ENCODE data around the gene DVL2.

The DVL2 gene

DNA sequence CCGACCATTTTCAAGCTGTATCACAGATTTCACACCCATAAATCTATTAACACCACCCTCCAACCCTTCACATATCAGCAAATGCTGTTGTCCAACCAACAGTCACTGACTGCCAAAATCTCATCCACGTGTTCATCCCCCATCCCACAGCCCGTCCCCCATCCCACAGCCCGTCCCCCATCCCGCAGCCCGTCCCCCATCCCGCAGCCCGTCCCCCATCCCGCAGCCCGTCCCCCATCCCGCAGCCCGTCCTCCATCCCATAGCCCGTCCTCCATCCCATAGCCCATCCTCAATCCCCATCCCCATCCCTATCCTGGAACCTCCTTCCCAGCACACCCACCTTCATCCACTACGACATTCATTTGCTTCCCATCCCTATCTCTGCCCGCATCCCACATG, 28.8 kb downstream of the DVL2 start:
- no peak for FAIRE-seq
- TF ChIP-seq PAX5 (IDR thresholded peaks at IDR 0.05; ENCODE audit: insufficient read depth, low read length, severe bottlenecking) (no peak), TAF1 (IDR thresholded peaks at IDR 0.05; ENCODE audit: low read depth, low read length) (no peak), POLR2AphosphoS5 (IDR thresholded peaks at IDR 0.05; ENCODE audit: low read depth, low read length) (no peak), SPI1 (IDR thresholded peaks at IDR 0.05; ENCODE audit: low read depth, low read length) (no peak), POLR2A (IDR thresholded peaks at IDR 0.05; ENCODE audit: low read depth, low read length) (no peak), POU2F2 (IDR thresholded peaks at IDR 0.05; ENCODE audit: low read depth, low read length) (no peak)
- no peak for DNase-seq (ENCODE audit: insufficient read length, low spot score)

DNA sequence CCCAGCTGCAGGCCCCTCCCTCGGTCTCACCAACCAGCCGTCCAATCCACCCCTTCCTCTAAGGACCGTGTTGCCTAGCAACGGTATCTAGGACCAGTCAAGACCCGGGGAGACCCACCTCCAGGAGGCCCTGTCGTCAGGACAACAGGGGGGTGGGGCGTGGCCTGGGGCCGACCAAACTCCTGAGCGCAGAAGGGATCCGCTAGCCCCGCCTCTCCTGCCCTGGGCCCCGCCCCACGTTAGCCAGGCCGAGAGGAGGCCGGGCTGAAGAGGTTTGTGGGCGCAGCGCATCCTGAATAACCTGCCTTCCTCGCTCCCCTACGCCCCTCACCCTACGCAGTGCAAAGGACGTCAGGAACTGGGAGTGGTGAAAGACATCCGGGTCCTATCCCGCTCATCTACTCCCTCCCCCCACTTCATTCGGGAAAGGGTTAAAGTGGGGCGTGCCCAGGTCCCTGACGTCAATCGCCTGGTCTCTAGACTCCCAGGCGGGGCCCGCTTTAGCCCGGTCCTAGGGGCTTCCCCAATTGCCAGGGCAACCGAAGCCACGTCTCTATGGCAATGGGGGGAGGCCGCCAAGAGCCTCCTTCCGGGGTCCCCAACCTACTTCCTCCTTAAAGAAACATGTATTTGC, 29.4 kb downstream of the DVL2 start:
- TF ChIP-seq POLR2AphosphoS5 (IDR thresholded peaks at IDR 0.05; ENCODE audit: low read depth, low read length) (peak; percentile 13; the same call in 1 of the 2 replicates), POU2F2 (IDR thresholded peaks at IDR 0.05; ENCODE audit: low read depth, low read length) (no peak), TAF1 (IDR thresholded peaks at IDR 0.05; ENCODE audit: low read depth, low read length) (no peak), SPI1 (IDR thresholded peaks at IDR 0.05; ENCODE audit: low read depth, low read length) (peak; percentile 32; the same call in 1 of the 2 replicates), PAX5 (IDR thresholded peaks at IDR 0.05; ENCODE audit: insufficient read depth, low read length, severe bottlenecking) (no peak)
- FAIRE-seq (peak; percentile 95), DNase-seq (ENCODE audit: insufficient read length, low spot score) (peak; percentile 99)

DNA sequence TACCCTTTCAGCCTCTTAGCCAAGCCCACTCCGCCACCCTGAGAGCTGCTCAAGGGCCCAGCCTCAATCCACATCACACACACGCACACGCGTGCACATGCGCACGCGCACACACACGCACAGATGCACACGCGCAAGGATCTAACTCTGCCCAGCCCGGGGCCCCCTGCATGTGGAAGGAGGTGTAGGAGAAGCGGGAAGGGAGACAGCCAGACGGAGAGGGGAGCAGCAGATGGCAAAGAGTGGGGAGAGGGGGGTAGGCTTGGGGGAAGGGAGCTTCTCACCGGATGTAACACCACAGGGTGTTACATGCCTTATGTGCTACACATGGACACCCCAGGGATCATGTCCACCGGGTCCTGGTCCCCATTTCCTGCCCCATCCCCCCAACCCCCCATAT, 30.0 kb downstream of the DVL2 start:
- FAIRE-seq (no peak), DNase-seq (ENCODE audit: insufficient read length, low spot score) (no peak)
- no peak for TF ChIP-seq PAX5 (IDR thresholded peaks at IDR 0.05; ENCODE audit: insufficient read depth, low read length, severe bottlenecking)

DNA sequence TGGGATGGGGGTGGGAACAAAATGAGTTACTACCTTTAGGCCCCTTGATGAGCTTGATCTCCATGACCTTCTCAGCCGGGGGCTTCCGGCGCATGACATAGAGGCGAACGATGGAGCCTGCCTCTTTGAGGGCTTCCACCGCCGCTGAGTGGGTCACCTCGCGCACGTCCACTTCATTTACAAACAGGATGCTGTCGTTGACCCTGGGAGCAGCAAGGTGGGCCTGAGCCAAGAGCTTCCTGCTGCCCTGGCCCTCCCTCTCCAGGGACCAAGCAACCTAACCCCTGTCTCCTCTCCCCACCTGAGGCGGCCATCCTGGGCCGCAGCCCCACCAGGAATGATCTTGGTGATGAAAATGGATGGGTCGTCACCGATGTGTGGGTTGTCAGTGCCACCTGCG, 30.9 kb downstream of the DVL2 start:
- no peak for TF ChIP-seq POLR2A (IDR thresholded peaks at IDR 0.05; ENCODE audit: low read depth, low read length)
- TF ChIP-seq POU2F2 (IDR thresholded peaks at IDR 0.05; ENCODE audit: low read depth, low read length): no peak
- no peak for TF ChIP-seq TAF1 (IDR thresholded peaks at IDR 0.05; ENCODE audit: low read depth, low read length)
- TF ChIP-seq POLR2AphosphoS5 (IDR thresholded peaks at IDR 0.05; ENCODE audit: low read depth, low read length): no peak
- no peak for TF ChIP-seq PAX5 (IDR thresholded peaks at IDR 0.05; ENCODE audit: insufficient read depth, low read length, severe bottlenecking)
- no peak for TF ChIP-seq SPI1 (IDR thresholded peaks at IDR 0.05; ENCODE audit: low read depth, low read length)
- no peak for FAIRE-seq
- DNase-seq (ENCODE audit: insufficient read length, low spot score): no peak

DNA sequence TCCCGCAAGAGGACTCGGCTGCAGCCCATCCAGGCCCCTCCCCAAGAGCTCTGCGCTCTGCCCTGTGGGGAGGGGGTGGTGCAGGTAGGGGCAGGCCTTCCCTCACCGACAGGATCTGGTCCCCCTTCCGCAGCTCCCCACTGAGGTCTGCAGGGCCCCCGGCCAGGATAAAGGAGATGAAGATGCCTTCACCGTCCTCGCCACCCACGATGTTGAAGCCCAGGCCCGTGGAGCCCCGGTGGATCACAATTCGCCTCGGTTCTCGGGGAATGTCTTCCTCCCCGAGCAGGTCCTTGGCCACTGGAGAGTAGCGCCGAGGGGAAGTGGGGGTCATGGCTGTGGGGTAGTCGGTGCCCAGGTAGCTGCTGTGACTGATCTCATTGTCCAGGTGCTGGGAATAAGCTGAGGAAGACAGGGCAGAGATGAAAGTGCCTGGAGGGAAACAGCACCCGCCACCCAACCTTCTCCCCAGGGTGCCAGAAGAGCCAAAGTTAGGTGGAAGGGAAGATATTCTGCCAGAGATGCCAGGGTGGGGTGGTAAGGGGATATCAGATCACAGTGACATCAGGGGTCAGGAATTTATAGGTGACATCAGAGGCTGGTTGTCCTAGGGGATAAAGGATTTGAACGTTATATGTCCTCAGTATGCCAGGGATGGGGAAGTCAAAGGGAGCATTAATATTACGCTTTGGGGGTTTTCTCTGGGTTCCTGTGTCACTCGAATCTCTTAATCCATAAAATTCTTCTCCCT, 37.5 kb downstream of the DVL2 start:
- FAIRE-seq (no peak), DNase-seq (ENCODE audit: insufficient read length, low spot score) (no peak)
- TF ChIP-seq TAF1 (IDR thresholded peaks at IDR 0.05; ENCODE audit: low read depth, low read length) (no peak), POLR2A (IDR thresholded peaks at IDR 0.05; ENCODE audit: low read depth, low read length) (no peak), PAX5 (IDR thresholded peaks at IDR 0.05; ENCODE audit: insufficient read depth, low read length, severe bottlenecking) (no peak), POLR2AphosphoS5 (IDR thresholded peaks at IDR 0.05; ENCODE audit: low read depth, low read length) (no peak), POU2F2 (IDR thresholded peaks at IDR 0.05; ENCODE audit: low read depth, low read length) (no peak), SPI1 (IDR thresholded peaks at IDR 0.05; ENCODE audit: low read depth, low read length) (no peak)

DNA sequence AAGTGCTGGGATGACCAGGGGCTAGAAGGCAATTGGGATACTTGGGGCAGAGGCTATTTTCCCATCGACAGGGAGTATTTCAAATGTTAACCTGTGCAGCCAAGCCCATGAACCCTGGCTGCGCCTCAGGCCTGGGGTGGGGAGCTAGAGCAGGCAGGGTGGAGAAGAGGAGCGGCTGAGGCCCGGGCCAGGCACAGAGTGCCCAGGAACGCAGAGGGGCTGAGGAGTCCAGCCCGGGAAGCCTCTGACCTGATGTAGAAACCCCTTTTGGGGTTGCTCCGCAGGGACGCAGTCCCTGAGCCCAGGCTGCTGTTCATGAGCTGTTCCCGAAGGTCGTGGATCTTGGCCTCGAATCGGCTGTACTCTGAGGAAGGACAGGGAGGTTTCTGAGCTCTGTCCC, 38.3 kb downstream of the DVL2 start:
- DNase-seq (ENCODE audit: insufficient read length, low spot score): no peak
- no peak for FAIRE-seq
- TF ChIP-seq POU2F2 (IDR thresholded peaks at IDR 0.05; ENCODE audit: low read depth, low read length) (no peak), POLR2A (IDR thresholded peaks at IDR 0.05; ENCODE audit: low read depth, low read length) (no peak), POLR2AphosphoS5 (IDR thresholded peaks at IDR 0.05; ENCODE audit: low read depth, low read length) (no peak), TAF1 (IDR thresholded peaks at IDR 0.05; ENCODE audit: low read depth, low read length) (no peak), PAX5 (IDR thresholded peaks at IDR 0.05; ENCODE audit: insufficient read depth, low read length, severe bottlenecking) (no peak)

DNA sequence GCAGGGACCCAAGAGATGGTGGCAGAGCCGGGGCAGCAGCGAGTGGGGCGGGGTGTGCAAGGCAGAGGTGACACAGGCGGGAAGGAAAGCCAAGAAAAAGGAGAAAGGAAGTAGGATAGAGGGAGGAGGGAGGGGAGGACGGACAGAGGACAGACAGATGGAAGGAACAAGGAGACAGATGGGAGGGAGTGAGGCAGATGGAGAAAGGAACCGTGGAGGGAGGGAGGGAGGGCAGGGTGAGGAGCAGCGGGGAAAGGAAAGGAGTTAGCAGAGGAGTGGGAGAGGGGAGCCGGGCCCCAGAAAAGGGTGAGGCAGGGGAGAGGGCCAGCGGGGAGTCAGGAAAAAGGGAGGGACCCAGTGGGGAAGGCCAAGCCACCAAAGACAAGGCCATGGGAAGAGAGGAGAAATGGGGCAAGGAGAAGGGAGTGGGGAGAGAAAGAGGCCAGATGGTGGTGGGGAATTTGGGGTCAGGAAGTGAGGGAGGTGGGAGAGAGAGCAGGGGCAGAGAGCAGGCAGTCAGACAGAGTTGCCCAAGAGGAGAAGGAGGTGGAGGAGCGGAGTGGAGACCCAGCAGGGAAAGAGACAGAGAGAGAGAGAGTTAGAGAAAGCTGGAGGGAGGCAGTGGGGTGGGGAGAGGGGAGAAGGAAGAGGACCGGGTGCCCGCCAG, 41.9 kb downstream of the DVL2 start:
- FAIRE-seq (no peak), DNase-seq (ENCODE audit: insufficient read length, low spot score) (no peak)
- TF ChIP-seq POLR2A (IDR thresholded peaks at IDR 0.05; ENCODE audit: low read depth, low read length): no peak
- TF ChIP-seq POLR2AphosphoS5 (IDR thresholded peaks at IDR 0.05; ENCODE audit: low read depth, low read length): no peak
- no peak for TF ChIP-seq TAF1 (IDR thresholded peaks at IDR 0.05; ENCODE audit: low read depth, low read length)
- TF ChIP-seq POU2F2 (IDR thresholded peaks at IDR 0.05; ENCODE audit: low read depth, low read length): no peak
- TF ChIP-seq PAX5 (IDR thresholded peaks at IDR 0.05; ENCODE audit: insufficient read depth, low read length, severe bottlenecking): no peak
- TF ChIP-seq SPI1 (IDR thresholded peaks at IDR 0.05; ENCODE audit: low read depth, low read length): no peak

DNA sequence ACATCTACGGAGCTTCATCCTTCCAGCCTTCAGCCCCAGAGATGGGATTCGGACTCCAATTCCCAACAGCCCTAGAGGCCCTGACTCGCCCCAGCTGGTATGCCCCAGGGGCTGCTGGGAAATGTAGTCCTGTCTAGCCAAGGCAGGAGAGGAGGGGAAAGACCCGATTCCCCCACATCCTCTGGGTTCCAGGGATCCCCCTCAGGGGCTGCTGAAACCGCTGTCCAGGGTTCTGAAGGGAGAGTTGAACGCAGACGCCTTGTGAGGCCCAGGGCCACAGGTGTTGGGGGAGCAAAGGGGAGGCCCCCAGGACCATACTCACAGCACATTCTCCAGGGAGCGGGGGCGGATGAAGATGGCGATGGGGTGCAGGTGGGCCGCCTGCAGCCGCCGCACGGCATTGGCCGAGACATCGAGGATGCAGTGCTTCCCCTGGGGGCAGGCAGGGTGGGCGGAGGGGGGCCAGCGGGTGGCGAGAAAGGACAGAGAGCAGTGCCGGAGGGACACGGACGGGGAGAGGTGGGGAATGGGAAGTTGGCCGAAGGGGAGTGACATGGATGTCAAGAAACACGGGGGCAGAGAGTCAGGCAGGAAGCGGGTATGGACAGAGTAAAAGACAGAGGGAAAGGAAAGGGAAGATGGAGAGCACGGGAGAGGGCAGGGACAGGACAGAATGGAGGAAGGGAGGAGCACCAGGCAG, 42.6 kb downstream of the DVL2 start:
- no peak for FAIRE-seq
- peak; percentile 68 for DNase-seq (ENCODE audit: insufficient read length, low spot score)
- TF ChIP-seq POLR2A (IDR thresholded peaks at IDR 0.05; ENCODE audit: low read depth, low read length) (no peak), PAX5 (IDR thresholded peaks at IDR 0.05; ENCODE audit: insufficient read depth, low read length, severe bottlenecking) (no peak), TAF1 (IDR thresholded peaks at IDR 0.05; ENCODE audit: low read depth, low read length) (no peak), POLR2AphosphoS5 (IDR thresholded peaks at IDR 0.05; ENCODE audit: low read depth, low read length) (no peak), SPI1 (IDR thresholded peaks at IDR 0.05; ENCODE audit: low read depth, low read length) (no peak), POU2F2 (IDR thresholded peaks at IDR 0.05; ENCODE audit: low read depth, low read length) (no peak)

DNA sequence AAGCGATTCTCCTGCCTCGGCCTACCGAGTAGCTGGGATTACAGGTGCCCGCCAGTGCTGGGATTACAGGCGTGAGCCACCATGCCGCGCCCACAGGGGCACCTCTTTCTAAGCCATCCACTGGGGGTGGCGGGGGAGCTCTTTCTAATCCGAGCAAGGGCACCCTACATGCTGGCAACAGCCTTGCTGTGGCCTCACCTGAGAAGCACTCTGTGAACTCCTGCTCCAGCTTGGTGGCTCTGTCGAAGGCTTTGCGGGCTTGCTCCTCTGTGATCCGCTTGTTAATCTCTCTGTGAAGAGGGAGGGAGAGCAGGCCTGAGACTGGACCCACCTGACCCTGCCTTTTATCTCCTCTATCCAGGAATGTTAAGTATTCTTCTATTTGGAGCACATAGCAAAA, 43.2 kb downstream of the DVL2 start:
- FAIRE-seq (no peak), DNase-seq (ENCODE audit: insufficient read length, low spot score) (no peak)

More for the DNA sequence above, 43.2 kb downstream of the DVL2 start:
- TF ChIP-seq PAX5 (IDR thresholded peaks at IDR 0.05; ENCODE audit: insufficient read depth, low read length, severe bottlenecking) (no peak), POLR2AphosphoS5 (IDR thresholded peaks at IDR 0.05; ENCODE audit: low read depth, low read length) (no peak), POLR2A (IDR thresholded peaks at IDR 0.05; ENCODE audit: low read depth, low read length) (no peak)
